GM11168 (cell line): ENCODE results near the gene ARHGEF6.

Experiments
- in situ Hi-C: fragments of 300-500 bp; cut with MboI; formaldehyde crosslinking; loops from one replicate; pipeline ENCODE4 v1.12.0; 2022; ENCODE audit warnings: low sequenced_read_pairs; ENCODE audit not compliant: unreplicated experiment

The ARHGEF6 gene

DNA sequence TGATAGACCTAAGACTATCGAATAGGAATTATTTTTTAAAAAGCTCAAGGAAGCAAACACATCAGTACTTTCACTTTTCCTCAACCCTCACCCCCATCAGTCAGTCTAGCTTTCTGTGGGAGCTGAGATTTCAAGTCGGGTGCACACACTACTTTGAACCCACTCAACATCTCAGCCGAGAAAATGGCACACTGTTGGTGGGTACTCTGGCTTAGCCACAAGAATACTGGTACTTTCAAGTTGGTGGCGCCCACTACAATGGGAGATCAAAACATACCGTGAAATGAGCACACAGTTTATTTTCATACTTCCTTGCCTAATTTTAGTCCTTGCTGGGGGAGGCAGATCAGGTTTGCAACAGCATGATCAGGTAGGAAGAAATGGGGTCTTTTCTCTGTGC, 122.6 kb downstream of the ARHGEF6 start:
- in situ Hi-C loops = no loop called here

DNA sequence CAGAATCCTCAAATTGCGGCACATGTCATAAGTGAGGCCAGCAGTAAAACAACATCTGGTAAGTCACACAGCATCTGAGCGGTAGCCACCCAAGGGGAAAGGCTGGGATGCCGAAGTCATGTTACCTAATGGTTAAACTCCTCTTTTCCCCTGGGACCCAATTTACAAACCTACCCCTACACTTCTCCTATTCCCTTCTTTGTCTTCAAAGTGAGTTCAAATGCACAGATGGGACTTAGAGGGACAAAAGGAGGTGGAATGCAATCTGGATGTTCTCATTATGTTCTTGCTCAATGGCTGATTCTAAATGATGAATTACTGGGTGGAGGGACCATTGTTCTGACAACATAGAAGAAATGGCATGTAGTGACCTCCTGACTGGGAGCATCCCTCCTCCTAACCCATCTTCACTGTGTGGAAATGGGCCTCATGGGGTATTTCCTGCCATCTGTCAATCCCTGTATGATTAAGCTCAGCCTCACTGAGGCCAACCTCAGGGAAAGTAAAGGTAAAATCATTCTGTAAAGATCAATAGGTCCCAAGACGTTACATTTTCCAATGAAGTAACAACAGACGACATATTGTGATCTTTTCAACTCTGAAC, 124.3 kb downstream of the ARHGEF6 start:
- in situ Hi-C loops = no loop called here

DNA sequence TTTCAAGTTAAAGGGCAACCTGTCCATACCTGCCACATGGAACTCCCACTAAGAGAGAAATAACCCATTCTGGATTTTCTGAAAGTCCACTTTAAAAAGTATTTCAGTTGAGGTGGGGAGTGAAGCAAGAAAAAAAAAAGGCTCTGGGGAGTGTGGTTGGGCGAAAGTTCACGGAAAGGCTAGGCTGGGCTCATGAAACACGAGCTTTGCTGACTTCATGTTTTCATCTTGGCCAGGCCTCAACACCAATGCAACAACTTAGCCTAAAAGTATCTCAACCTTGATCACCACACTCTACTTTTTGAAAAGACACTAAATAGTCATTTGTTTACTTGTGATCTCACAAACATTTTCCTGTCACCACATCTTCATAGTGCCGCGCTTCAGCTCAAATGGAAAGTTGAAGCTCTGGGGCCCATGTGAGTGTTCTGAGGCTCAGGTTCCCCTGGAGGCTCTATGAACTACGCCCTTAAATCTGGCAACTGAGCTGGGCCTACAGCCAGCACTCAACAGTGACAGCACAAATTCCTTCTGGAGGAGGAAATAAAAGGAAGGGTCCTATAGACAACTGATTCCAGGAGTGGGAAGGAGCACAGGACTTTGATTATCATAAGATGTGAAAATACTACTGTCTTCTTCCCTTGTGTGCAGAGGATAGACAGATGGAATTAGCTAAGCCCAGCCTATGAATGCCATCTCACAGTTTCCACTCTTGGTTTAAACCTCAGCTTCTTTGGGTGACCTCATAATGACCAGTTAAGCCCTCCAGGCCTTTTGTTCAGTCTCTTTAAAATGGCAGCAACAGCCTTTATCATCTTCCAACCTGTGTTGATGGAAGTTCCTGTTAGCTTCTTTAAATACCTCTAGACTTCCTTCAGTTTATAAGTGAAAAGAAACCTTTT, 127.7 kb downstream of the ARHGEF6 start:
- in situ Hi-C loops = no loop called here

DNA sequence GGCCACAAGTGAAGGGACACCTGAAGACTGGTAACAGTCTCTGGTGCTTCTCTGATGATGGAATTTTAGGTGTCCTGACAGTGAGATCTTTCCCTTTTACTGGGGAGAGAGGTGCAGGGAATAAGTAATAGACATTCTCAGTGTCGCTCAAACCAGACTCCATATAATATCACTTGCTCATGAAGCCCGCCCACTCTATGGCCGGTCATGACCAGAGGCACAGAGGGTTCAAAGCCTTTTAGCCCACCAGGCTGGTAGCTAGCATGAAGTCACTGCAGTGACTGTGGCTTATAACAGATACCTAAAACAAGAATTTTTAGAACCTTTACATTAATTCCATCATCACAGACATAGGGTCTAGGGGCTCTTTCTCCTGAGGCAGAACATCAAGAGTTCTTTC, 129.9 kb downstream of the ARHGEF6 start:
- in situ Hi-C loops = no loop called here

DNA sequence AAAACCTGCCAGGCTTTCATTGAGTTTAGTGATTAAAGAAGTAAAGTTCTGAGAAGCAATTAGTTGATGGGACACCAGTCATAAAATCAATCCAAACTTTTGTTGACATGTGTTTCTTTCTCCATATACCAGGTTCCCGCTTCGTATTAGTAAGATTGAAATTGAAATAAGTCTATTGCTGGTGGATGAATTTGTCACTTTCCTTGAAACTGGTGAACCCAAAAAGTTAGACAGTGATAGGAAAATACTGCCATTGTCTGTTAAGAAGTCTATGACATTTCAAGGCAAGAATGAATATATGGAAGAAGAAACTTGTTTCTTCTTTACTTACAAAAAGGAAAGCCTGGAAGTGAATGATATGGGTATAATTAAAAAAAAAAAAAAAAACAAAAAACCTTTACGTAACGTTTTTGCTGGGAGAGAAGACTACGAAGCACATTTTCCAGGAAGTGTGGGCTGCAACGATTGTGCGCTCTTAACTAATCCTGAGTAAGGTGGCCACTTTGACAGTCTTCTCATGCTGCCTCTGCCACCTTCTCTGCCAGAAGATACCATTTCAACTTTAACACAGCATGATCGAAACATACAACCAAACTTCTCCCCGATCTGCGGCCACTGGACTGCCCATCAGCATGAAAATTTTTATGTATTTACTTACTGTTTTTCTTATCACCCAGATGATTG, 132.9 kb downstream of the ARHGEF6 start, which contains the start of gene CD40LG:
TSS of gene CD40LG (plus strand) at position 482 of the 684 bp plus-strand sequence. CDS start at position 573, 91 bp downstream.
- in situ Hi-C loops = no loop called here

DNA sequence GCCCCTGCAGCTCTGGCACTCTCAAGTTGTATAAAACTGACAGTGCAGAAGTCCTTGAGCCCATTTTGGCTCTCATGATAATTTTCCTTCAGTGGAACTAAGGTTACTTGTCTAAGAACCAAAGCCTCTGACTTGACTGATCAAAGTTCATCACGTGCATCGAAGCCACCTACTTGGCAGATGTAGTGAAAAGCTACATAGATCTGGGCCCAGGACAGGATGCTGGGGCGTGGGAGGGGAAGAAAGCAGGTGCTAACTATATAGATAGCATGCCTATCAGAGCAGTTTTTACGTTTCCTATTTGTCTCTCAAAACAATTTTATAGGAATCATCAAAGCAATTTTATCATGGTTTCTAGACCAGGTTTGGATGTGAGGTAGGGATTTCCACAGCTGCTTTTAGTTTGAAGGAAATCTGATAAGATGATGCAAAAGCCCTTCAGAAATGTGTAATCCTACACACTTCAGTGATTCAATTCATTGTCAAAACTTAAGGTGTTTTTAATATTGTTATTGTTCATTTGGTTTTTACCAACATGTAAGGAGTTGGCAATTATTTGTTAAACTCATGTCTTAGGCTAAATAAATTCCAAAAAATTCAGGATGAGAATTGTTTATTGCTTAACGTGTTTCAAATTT, 134.0 kb downstream of the ARHGEF6 start:
- in situ Hi-C loops = no loop called here

DNA sequence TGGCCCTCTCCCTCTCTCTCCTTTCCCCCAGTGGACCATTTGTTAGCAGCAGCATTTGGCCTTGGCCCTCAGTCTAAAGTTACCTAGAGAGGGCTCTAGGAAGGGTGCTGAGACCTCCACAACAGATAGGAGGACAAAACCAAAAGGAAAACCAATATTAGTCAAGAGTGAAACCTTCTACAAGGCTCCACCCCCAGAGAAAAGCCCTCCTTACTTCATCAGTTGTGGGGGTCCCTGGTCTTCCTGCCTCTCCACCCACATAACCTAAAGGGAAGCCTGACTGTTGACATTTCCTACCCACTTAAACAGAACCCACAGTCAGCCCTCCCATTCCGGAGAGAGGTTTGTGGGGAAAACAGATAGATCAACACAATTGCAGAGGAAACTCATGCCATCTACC, 137.5 kb downstream of the ARHGEF6 start:
- in situ Hi-C loops = no loop called here

DNA sequence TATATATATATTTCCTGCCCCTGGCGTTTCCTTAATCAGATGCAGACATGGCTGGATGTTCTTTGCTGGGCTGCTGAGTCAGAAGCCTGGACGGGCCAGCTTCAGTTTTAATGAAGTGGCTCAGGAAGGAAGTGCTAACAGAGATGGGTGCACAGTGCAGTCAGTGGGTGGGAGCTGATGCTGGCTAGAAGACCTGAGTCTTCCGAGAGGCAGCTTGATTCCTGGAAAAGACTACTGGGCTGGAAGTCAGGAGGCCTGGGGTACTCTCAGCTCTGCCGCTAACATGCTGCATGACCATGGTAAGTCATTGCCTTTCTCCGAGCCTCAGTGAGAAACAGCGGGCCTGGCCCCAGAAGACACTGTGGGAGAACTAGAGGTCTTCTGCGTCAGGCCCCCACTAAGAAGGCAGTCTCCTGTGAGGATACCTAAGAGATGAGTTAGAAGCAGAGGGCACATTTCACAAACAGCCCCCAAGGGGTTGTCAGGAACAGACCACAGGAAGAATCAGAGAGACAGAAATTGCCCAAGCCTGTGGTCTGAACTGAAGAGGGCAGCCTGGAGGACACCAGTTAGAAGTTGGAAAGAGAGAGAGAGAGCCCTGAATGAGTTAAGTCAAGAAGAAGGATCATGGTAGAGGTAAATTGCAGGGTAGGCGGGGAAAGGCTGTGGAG, 141.1 kb downstream of the ARHGEF6 start:
- in situ Hi-C loops = no loop called here

DNA sequence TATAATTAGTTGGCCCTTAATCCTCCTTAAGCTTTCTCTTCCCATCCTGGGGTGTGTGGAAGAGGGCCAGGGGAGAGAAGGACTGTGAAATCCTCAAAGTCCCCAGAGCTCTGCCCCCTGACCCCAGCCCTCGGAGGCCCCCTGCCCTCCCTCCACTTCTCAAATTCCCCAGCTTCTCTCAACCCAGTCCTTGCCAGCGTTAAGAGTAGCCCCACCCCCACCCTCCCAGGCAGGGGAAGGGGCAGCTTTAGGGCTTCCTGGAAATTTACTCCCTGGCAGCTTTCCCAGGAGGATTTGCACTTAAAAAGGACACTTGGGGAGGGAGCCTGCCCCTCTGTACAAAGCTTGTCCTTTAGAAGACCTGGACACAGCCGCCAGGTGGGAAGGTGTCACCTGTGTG, 144.6 kb downstream of the ARHGEF6 start:
- in situ Hi-C loops = no loop called here

DNA sequence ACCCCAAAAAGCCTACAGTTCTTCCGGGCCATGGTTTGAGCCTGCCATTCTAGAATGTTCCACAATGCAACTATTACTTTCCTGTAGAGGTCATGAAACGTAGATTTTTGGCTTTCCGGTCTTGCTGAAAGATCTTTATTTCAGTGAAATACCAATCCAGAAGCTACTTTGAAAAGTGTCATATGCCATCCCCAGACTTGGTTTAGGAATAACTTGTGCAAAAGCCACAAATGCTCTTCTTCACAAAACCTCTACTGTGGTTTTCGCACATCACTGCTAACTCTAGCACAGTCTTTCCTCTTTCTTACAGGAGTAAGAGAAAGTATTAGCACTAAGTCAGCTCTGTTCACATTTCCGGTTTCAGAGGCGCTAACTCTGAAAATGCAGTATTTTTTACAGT, 145.5 kb downstream of the ARHGEF6 start:
- in situ Hi-C loops = no loop called here

DNA sequence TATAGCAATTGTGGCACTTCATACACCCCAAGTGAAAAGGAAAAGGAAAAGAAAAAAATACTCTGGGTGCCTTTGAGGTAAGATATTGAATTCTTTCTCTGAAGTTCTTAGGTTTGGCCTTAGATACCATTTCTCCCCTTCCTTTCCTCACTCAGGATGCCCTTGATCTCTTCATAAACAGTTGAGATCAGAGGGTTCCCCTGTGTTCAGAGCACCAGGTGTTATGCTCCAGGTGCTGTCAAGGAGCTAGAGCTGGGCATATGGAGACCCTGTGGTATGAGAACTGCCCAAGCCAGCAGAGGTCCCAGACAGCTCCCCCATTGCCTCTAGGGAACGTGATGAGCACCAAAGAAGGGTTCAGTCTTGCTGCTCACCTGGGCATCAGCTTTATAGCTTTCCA, 149.9 kb downstream of the ARHGEF6 start:
- in situ Hi-C loops = no loop called here

DNA sequence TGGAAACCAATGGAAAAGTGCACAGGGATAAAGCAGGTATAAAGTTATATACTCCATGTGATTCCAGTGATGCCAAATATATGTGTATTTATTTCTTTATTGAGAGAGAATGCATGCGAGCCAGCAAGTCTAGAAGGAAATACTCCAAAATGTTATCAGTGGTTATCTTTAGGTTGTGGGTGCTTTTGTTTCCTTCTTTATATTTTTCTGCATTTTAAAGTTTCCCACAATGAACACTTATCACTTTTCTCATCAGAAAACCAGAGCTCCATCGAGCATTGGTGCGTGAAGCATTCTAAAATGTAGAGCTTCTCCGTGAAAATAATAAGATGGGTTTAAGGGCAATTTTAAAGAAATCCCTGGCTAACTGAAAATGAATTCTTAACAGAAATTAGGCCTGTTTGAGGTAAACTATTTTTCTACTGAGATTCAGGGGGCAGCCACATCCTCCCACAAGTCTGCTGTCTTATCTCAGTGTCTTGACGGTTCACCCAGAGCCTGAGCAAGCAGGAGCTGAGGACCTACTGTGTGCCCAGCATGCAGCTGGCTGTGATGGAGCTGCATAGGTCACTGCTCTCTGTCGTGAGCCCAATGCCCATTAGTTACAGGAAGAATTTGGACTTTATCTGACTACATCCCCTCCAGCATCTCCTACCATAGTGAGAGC, 151.5 kb downstream of the ARHGEF6 start:
- in situ Hi-C loops = no loop called here

DNA sequence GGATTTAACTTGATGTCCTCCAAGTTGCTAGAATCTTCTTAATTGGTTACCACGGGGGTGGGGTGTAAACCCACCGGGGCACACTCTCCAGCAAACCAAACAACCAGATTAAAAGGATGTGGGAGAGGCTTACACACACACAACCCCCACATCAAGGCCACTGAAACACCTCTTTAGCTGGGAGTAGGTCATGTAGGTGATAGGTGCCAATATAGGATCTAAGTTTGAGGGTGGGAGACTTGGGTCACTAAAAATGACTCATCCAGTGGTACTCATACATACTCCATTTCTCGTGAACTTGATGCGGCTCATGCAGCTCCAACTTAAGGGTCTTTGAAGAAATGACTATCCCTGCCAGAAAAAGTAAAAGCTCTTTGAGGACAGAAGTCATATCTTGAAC, 153.3 kb downstream of the ARHGEF6 start:
- in situ Hi-C loops = no loop called here

DNA sequence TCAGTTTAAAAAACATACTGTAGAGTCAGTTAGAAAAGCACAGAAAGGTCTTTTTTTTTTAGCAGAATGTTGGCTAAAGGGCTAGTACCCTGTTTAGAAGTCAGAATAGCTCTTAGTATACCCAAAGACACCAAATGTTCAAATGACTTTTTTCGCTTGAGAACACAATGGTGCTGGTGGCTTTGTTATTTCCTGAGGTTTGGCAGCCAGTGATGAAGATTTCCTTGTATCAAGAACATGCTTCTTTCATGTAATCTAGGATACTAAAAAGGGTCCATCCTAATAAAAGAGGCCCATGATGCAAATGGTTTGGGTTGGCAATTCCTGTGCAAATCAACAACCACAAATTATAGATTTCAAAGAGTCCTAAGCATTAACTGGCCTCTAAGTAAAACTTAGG, 153.8 kb downstream of the ARHGEF6 start:
- in situ Hi-C loops = no loop called here

DNA sequence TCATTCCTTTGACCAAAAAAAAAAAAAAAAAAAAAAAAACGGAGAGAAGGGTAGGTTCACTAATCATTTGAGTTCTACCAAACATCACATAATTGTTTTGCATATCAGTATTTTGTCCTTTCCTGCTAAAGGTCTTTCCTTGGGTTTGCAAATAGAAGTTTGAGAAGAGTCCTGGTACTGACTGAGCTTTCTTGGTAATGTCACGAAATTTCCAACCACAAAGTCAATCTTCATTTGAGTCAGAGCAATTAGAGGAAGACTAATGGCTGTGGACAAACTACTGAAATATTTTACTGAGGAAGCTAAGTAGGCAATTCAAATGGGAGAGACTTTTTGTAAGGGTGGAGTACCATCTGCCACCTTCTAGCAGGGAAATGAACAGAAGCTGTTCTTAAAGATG, 154.5 kb downstream of the ARHGEF6 start:
- in situ Hi-C loops = no loop called here

DNA sequence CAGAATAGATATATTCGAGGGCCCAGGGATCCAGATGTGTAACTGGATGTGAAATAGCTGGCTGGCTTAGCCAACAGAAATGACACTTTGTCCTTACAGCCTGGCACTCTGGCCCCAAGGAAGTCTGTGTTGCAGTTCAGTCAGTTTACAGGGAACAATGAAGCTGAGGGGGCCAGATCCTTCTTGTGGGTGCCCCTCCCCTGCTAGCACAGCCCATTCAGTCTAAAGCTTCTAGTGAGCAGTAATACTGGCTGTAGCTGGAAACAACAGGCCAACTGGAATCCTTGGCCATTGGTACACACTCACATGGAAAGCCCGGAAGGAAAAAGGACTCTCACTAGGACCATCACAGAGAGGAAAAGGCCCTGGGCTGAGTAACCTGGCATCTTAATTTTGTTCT, 155.5 kb downstream of the ARHGEF6 start:
- in situ Hi-C loops = no loop called here

DNA sequence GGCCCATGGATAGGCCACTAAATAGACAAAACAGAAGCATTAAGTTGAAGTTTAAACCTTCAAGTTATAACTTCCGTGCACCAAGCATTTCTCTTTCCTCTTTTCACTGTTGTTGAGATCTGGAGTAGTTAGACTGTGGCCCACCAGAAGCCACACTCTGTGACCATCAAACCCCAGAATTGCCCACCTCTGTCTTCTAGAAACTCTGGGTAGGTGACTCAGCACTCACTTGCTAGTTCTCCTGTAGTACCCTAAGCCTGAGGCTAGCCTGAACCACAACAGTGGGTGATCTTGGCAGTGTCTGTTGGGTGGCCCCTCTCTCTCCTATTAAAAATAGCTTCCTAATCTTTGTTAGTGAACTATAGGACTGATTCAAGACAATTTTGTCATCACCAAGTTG, 157.3 kb downstream of the ARHGEF6 start:
- in situ Hi-C loops = loop anchor here (25.0 kb wide), 1 partner anchor 314 kb away; no protein-coding TSS in a partner anchor

DNA sequence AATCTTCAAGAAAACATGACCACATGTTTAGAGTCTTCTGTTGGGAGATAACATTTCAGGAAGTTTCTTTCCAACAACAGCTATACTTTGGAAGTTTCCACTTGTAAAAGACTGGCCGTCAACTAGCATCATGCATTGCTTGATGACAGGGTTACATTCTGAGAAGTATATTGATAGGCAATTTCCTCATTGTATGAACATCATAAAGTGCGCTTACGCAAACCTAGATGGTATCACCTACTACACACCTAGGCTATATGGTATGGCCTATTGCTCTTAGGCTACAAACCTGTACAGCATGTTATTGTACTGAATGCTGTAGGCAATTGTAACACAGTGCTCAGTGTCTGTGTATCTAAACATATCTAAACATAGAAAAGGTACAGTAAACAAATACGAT, 158.2 kb downstream of the ARHGEF6 start:
- in situ Hi-C loops = loop anchor here (25.0 kb wide), 1 partner anchor 315 kb away; no protein-coding TSS in a partner anchor

DNA sequence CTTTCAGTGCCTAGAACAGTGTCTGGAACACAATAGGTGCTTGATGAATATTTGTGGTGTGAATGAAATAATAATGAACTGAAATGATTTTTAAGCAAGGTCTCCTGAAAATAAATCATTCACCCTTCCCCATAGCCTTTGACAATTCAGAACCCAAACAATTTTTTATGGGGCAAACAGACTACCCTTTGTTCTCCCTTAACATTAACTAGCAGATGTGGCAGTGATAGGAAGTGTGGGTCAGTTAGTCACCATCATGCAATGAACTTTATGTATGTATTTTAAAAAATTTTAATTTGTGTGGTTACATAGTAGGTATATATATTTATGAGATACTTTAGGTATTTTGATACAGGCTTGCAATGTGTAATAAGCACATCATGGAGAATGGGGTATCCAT, 160.0 kb downstream of the ARHGEF6 start:
- in situ Hi-C loops = loop anchor here (25.0 kb wide), 1 partner anchor 317 kb away; no protein-coding TSS in a partner anchor
